Placental pericyte (primary cell): Measurements from ENCODE around the gene DNAH9. TPM values are rescaled to one million over a fixed set of nuclear protein-coding genes. Genes with fewer than 3 reads are reported as not detected.

Source experiments
- total RNA-seq: library from RNA; depleted of rRNA; stranded (reverse); fragments of >200 nt; gene quantifications from 2 replicates; pipeline ENCODE4 v1.2.3, GENCODE V29; 2012

The DNAH9 gene
- not detected in 2 replicates for total RNA-seq

GRCh38 chr17:11598274-11599221 lies at the start of gene DNAH9:
Gene DNAH9 (plus strand): TSS chr17:11598470. CDS start chr17:11598499, 29 bp downstream.

GRCh38 chr17:11997147-11997971 lies 399.1 kb downstream of the DNAH9 start, which contains the start of gene ZNF18:
Gene ZNF18 (minus strand): TSS chr17:11997475. CDS start chr17:11992829, 4,646 bp downstream.

